Measurements from ENCODE around the gene TSC22D3.

DNA sequence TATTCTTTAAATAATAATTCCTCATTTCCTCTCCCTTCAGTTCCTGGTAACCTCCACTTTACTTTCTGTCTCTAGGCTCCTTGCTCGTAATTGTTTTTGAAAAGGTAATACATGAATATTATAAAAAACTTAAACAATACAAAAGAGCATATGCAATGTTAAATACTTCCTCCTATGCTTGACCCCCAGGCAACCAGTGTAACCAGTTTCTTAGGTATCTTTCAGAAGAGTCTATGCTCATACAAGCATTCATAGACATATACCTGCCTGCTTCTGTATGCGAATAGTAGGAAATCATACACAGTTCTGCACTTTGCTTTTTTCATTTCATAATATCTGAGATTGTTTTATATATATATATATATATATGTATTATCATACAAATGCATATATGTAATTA lies 47.5 kb upstream of the TSC22D3 start:
- TF ChIP-seq, protein P1, sequence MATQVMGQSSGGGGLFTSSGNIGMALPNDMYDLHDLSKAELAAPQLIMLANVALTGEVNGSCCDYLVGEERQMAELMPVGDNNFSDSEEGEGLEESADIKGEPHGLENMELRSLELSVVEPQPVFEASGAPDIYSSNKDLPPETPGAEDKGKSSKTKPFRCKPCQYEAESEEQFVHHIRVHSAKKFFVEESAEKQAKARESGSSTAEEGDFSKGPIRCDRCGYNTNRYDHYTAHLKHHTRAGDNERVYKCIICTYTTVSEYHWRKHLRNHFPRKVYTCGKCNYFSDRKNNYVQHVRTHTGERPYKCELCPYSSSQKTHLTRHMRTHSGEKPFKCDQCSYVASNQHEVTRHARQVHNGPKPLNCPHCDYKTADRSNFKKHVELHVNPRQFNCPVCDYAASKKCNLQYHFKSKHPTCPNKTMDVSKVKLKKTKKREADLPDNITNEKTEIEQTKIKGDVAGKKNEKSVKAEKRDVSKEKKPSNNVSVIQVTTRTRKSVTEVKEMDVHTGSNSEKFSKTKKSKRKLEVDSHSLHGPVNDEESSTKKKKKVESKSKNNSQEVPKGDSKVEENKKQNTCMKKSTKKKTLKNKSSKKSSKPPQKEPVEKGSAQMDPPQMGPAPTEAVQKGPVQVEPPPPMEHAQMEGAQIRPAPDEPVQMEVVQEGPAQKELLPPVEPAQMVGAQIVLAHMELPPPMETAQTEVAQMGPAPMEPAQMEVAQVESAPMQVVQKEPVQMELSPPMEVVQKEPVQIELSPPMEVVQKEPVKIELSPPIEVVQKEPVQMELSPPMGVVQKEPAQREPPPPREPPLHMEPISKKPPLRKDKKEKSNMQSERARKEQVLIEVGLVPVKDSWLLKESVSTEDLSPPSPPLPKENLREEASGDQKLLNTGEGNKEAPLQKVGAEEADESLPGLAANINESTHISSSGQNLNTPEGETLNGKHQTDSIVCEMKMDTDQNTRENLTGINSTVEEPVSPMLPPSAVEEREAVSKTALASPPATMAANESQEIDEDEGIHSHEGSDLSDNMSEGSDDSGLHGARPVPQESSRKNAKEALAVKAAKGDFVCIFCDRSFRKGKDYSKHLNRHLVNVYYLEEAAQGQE (IDR thresholded peaks at IDR 0.05; ENCODE audit: insufficient read depth in 1 of 2, low read depth in 2 of 2, low read length in 2 of 2): no peak
- TF ChIP-seq POLR2AphosphoS5 (IDR thresholded peaks at IDR 0.05; ENCODE audit: low read depth, low read length): no peak

Data from PFSK-1 (cell line).